ENCODE data around the gene COQ8A.
"Not testable (repeated sequence)": the region's sequence is repeated elsewhere in the genome, so short reads cannot be mapped to it uniquely, and the experiment has no call there.

Gene COQ8A

DNA sequence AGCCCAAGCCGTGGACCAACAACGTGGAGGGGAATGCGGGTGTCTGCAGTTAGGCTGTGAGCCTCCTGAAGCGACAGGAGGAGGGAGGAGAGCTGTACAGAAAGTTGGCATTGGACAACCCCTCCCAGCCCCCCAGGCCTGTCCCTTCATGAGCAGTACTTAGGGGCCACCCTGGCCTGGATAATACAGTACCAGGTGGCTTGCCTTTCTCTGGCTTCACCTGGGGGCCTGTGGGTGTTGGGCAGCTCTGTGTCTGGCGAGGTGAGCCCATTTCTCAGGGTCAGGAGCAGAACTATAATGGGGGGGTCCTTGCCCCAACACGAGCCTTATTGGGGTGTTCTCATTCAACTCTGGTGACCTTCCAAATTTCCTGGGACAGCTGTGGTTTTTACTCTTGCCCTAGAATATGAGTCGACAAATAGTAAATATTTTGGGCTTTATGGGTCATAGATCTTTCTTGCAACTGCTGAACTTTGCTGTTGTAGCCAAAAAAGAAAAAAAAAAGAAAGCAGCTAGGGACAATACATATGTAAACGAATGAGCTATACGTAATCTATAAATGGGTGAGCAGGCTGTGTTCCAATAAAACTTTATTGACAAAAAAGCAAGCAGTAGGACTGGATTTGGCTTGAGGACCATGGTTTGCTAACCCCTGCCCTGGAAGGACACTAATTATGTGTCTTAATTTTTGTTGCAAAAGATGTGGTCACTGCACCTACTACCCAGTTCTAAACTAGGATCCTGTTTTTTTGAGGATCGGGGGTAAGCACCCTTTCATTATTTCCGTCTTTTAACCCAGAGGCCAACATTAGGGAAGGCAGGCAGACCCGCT is 11.4 kb downstream of the COQ8A start:
- Histone ChIP-seq H3K4me1 (ENCODE audit: insufficient read depth, insufficient read length) (peaks cover 13% of the 10 kb centered on the region), H3K27me3 (ENCODE audit: insufficient read depth, insufficient read length) (no peaks in the 10 kb centered on the region), H3K9ac (ENCODE audit: insufficient read length, low read depth) (no peak overlapping the region), H3K9me3 (ENCODE audit: insufficient read depth, low read length) (peaks cover 18% of the 10 kb centered on the region; the same call in 1 of the 2 replicates), H3K36me3 (ENCODE audit: insufficient read depth, insufficient read length, low read length) (no peaks in the 10 kb centered on the region), H3K4me3 (ENCODE audit: insufficient read length, low read depth) (no peak overlapping the region)
- TF ChIP-seq SUZ12 (IDR thresholded peaks at IDR 0.05; ENCODE audit: extremely low read depth, insufficient read depth, insufficient read length) (no peak), ZNF274 (IDR thresholded peaks at IDR 0.05; ENCODE audit: low read depth, low read length) (no peak), YY1 (IDR thresholded peaks at IDR 0.05; ENCODE audit: insufficient read depth, insufficient read length) (no peak)
- no peak for DNase-seq (ENCODE audit: low read depth, low spot score)

DNA sequence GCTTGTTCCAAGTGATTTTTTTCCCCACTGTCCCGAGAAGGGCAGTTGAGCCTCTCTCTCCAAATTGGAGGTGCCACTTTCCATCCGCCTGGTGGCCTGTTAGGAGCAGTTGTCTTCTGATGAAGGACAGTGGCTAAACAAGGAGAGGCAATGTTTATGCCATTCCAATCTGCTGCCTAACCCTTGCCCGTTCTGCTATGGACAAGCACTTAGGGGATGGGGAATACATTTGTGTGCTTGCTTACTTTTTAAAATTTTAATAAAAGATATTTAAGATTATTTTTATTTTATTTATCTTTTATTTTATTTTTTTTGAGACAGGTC is 12.0 kb downstream of the COQ8A start:
- TF ChIP-seq YY1 (IDR thresholded peaks at IDR 0.05; ENCODE audit: insufficient read depth, insufficient read length) (no peak), SUZ12 (IDR thresholded peaks at IDR 0.05; ENCODE audit: extremely low read depth, insufficient read depth, insufficient read length) (no peak), ZNF274 (IDR thresholded peaks at IDR 0.05; ENCODE audit: low read depth, low read length) (no peak)
- Histone ChIP-seq H3K4me3 (ENCODE audit: insufficient read length, low read depth) (no peak overlapping the region), H3K9ac (ENCODE audit: insufficient read length, low read depth) (no peak overlapping the region), H3K9me3 (ENCODE audit: insufficient read depth, low read length) (peaks cover 18% of the 10 kb centered on the region; the same call in 1 of the 2 replicates), H3K27me3 (ENCODE audit: insufficient read depth, insufficient read length) (no peaks in the 10 kb centered on the region), H3K36me3 (ENCODE audit: insufficient read depth, insufficient read length, low read length) (no peaks in the 10 kb centered on the region), H3K4me1 (ENCODE audit: insufficient read depth, insufficient read length) (peaks cover 13% of the 10 kb centered on the region)
- no peak for DNase-seq (ENCODE audit: low read depth, low spot score)

DNA sequence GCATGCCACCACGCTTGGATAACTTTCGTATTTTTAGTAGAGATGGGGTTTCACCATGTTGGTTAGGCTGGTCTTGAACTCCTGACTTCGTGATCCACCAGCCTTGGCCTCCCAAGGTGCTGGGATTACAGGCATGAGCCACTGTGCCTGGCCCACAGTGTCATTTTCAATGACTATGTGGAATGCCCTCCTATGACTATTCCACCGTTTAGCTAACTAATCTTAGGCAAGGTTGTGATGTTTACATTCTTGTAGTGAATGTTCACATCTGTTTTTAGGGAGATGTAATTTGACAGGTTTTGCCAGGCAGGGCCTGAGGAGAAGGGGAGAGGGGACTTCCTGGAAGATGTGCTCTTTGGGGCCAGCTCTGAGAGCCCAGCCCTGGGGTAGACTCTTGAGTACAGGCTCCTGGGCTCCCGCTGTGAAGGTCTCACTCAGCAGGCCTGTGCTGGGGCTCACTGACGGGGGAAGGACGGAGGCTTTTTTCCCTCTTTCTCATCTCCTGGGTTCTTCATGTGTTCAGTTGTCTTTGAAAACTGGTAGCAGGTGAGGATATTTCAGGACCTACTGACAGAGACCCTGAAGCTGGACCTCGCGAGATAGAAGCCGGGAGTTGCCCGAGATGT is 13.2 kb downstream of the COQ8A start:
- peaks cover 13% of the 10 kb centered on the region for H3K4me1 ChIP-seq (ENCODE audit: insufficient read depth, insufficient read length)
- no peak overlapping the region for H3K9ac ChIP-seq (ENCODE audit: insufficient read length, low read depth)
- TF ChIP-seq ZNF274 (IDR thresholded peaks at IDR 0.05; ENCODE audit: low read depth, low read length), result no peak
- TF ChIP-seq SUZ12 (IDR thresholded peaks at IDR 0.05; ENCODE audit: extremely low read depth, insufficient read depth, insufficient read length), result no peak
- no peak for TF ChIP-seq YY1 (IDR thresholded peaks at IDR 0.05; ENCODE audit: insufficient read depth, insufficient read length)
- peaks cover 8% of the 10 kb centered on the region; the same call in 1 of the 2 replicates for H3K9me3 ChIP-seq (ENCODE audit: insufficient read depth, low read length)
- DNase-seq (ENCODE audit: low read depth, low spot score), result no peak
- no peak overlapping the region for H3K4me3 ChIP-seq (ENCODE audit: insufficient read length, low read depth)
- H3K36me3 ChIP-seq (ENCODE audit: insufficient read depth, insufficient read length, low read length), result no peaks in the 10 kb centered on the region
- H3K27me3 ChIP-seq (ENCODE audit: insufficient read depth, insufficient read length), result no peaks in the 10 kb centered on the region

DNA sequence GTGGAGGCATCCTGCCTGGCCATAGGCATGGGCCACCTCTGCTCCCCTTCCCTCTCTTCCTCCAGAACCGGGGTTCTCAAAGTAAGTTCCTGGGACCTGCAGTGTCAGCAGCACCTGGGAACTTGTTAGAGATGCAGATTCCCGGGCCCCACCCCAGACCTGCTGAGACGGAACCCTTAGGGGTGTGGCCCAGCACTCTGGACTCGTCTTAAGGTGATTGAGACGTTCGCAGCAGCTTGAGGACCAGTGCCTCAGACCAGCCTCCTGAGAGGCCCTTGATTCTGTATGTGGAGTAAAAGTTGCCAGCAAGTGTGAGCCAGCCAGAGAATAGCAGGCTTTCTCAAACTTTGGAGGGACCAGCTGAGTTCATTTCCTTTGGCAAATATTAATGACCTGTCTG is 14.2 kb downstream of the COQ8A start:
- TF ChIP-seq ZNF274 (IDR thresholded peaks at IDR 0.05; ENCODE audit: low read depth, low read length) (no peak), YY1 (IDR thresholded peaks at IDR 0.05; ENCODE audit: insufficient read depth, insufficient read length) (no peak)
- H3K9me3 ChIP-seq (ENCODE audit: insufficient read depth, low read length), result peaks cover 8% of the 10 kb centered on the region; the same call in 1 of the 2 replicates
- DNase-seq (ENCODE audit: low read depth, low spot score), result no peak
- H3K4me1 ChIP-seq (ENCODE audit: insufficient read depth, insufficient read length), result peaks cover 13% of the 10 kb centered on the region
- H3K27me3 ChIP-seq (ENCODE audit: insufficient read depth, insufficient read length), result no peaks in the 10 kb centered on the region
- H3K4me3 ChIP-seq (ENCODE audit: insufficient read length, low read depth), result no peak overlapping the region
- no peak overlapping the region for H3K9ac ChIP-seq (ENCODE audit: insufficient read length, low read depth)
- no peaks in the 10 kb centered on the region for H3K36me3 ChIP-seq (ENCODE audit: insufficient read depth, insufficient read length, low read length)

DNA sequence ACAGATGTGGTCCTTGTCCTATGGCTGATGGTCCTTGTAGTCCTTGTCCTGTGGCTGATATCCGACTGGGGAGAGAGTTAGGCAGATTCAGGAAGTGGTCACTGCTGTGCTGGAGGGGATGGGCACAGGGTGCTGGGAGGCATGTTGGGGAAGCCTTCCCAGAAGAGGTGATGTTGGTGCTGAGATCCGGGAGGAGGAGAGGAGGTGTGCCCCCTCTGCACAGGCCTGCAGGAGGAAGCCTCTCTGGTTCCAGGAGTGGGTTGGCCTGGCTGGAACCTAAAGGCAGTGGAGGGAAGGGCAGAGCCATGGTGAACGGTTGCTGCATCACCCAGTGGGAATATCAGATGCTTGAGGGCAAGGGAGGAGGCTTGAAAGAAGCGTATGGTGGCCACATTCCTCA is 14.7 kb downstream of the COQ8A start:
- H3K4me1 ChIP-seq (ENCODE audit: insufficient read depth, insufficient read length), result peaks cover 13% of the 10 kb centered on the region
- no peak for TF ChIP-seq YY1 (IDR thresholded peaks at IDR 0.05; ENCODE audit: insufficient read depth, insufficient read length)
- no peak for TF ChIP-seq ZNF274 (IDR thresholded peaks at IDR 0.05; ENCODE audit: low read depth, low read length)
- TF ChIP-seq SUZ12 (IDR thresholded peaks at IDR 0.05; ENCODE audit: extremely low read depth, insufficient read depth, insufficient read length), result no peak
- no peak for DNase-seq (ENCODE audit: low read depth, low spot score)
- H3K9me3 ChIP-seq (ENCODE audit: insufficient read depth, low read length), result peaks cover 8% of the 10 kb centered on the region; the same call in 1 of the 2 replicates
- no peaks in the 10 kb centered on the region for H3K36me3 ChIP-seq (ENCODE audit: insufficient read depth, insufficient read length, low read length)
- no peak overlapping the region for H3K9ac ChIP-seq (ENCODE audit: insufficient read length, low read depth)
- no peak overlapping the region for H3K4me3 ChIP-seq (ENCODE audit: insufficient read length, low read depth)
- H3K27me3 ChIP-seq (ENCODE audit: insufficient read depth, insufficient read length), result no peaks in the 10 kb centered on the region

DNA sequence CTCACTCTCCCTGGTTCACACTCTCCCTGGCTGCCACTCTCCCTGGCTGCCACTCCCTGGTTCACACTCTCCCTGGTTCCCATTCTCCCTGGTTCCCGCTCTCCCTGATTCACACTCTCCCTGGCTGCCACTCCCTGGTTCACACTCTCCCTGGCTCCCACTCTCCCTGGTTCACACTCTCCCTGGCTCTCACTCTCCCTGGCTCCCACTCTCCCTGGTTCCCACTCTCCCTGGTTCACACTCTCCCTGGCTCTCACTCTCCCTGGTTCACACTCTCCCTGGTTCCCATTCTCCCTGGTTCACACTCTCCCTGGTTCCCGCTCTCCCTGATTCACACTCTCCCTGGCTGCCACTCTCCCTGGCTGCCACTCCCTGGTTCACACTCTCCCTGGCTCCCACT is 15.8 kb downstream of the COQ8A start:
- Histone ChIP-seq H3K4me1 (ENCODE audit: insufficient read depth, insufficient read length) (peaks cover 11% of the 10 kb centered on the region), H3K9me3 (ENCODE audit: insufficient read depth, low read length) (peaks cover 14% of the 10 kb centered on the region; the same call in 1 of the 2 replicates)
- not testable (repeated sequence) for H3K9ac ChIP-seq (ENCODE audit: insufficient read length, low read depth); H3K4me3 ChIP-seq (ENCODE audit: insufficient read length, low read depth); H3K36me3 ChIP-seq (ENCODE audit: insufficient read depth, insufficient read length, low read length); H3K27me3 ChIP-seq (ENCODE audit: insufficient read depth, insufficient read length); DNase-seq (ENCODE audit: low read depth, low spot score)

DNA sequence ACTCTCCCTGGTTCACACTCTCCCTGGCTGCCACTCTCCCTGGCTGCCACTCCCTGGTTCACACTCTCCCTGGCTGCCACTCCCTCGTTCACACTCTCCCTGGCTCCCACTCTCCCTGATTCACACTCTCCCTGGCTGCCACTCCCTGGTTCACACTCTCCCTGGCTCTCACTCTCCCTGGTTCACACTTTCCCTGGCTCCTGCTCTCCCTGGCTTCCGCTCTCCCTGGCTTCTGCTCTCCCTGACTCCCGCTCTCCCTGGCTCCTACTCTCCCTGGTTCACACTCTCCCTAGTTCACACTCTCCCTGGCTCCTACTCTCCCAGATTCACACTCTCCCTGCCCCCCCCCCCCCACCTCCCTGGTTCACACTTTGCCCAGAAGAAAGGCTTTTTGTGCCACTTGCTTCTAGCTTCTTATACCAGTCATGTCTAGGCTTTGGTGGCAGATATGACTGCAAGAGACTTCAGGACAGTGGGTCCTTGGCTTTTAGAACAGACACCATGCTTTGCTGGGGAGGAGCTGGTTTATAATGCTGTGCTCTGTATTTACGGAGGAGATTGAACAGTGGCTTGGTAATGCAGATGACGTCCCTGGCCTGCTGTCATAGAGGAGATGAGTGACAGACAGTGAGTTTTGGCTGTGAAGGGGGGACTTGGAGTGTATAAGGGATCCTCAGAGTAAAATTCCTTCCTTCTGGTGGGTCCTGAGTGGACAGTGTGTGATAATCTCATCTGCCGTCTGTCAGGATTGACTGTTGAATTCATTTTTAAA is 17.0 kb downstream of the COQ8A start:
- H3K36me3 ChIP-seq (ENCODE audit: insufficient read depth, insufficient read length, low read length), result no peaks in the 10 kb centered on the region

More for the DNA sequence above, 17.0 kb downstream of the COQ8A start:
- no peak overlapping the region for H3K4me3 ChIP-seq (ENCODE audit: insufficient read length, low read depth)
- DNase-seq (ENCODE audit: low read depth, low spot score), result no peak
- TF ChIP-seq SUZ12 (IDR thresholded peaks at IDR 0.05; ENCODE audit: extremely low read depth, insufficient read depth, insufficient read length), result no peak
- H3K27me3 ChIP-seq (ENCODE audit: insufficient read depth, insufficient read length), result no peaks in the 10 kb centered on the region
- H3K9me3 ChIP-seq (ENCODE audit: insufficient read depth, low read length), result peaks cover 14% of the 10 kb centered on the region; the same call in 1 of the 2 replicates
- no peak overlapping the region for H3K9ac ChIP-seq (ENCODE audit: insufficient read length, low read depth)
- H3K4me1 ChIP-seq (ENCODE audit: insufficient read depth, insufficient read length), result peaks cover 7% of the 10 kb centered on the region
